Neural cell (in vitro differentiated cells): ENCODE measurements around the gene BPTF. TPM values are rescaled to one million over a fixed set of nuclear protein-coding genes. Genes with fewer than 3 reads are reported as not detected.
A peak's percentile ranks its signal among the peaks of the same experiment; 100 is the strongest.

Experiments used
- H2AFZ ChIP-seq: fragments of 200-600, 300-800 bp; sonication (generic), shearing (Covaris generic); 2 replicates; pipeline ENCODE4 v1.6.0; 2014; ENCODE audit warnings: low read depth, mild to moderate bottlenecking, antibody characterized with exemption, low read length, moderate library complexity
- H3F3A ChIP-seq: fragments of 200-600 bp; shearing (Covaris generic); 2 replicates; pipeline ENCODE4 v1.6.1; 2016; ENCODE audit warnings: mild to moderate bottlenecking, moderate library complexity, mixed read lengths, antibody characterized with exemption, low read length; ENCODE audit not compliant: insufficient read depth, poor library complexity, severe bottlenecking
- H3K27ac ChIP-seq: fragments of 200-600, 300-800 bp; sonication (generic), shearing (Covaris generic); 2 replicates; pipeline ENCODE4 v1.5.1; 2014; ENCODE audit warnings: mild to moderate bottlenecking, low read length, moderate library complexity
- H3K27me3 ChIP-seq: fragments of 300-800, 200-600 bp; sonication (generic), shearing (Covaris generic); 2 replicates; pipeline ENCODE4 v1.6.0; 2014; ENCODE audit warnings: mild to moderate bottlenecking, low read depth, low read length, moderate library complexity; ENCODE audit not compliant: insufficient read depth
- H3K36me3 ChIP-seq: fragments of 300-800, 200-600 bp; sonication (generic), shearing (Covaris generic); 2 replicates; pipeline ENCODE4 v1.5.1; 2014; ENCODE audit warnings: mild to moderate bottlenecking, antibody characterized with exemption, low read length, moderate library complexity; ENCODE audit not compliant: insufficient read depth
- H3K4me2 ChIP-seq: fragments of 300-800, 200-600 bp; sonication (generic), shearing (Covaris generic); 2 replicates; pipeline ENCODE4 v1.6.0; 2014; ENCODE audit warnings: mild to moderate bottlenecking, low read length
- H3K4me3 ChIP-seq: fragments of 300-800, 200-600 bp; sonication (generic), shearing (Covaris generic); 2 replicates; pipeline ENCODE4 v1.5.1; 2014; ENCODE audit warnings: mild to moderate bottlenecking, low read length, moderate library complexity
- H3K79me2 ChIP-seq: fragments of 200-600 bp; shearing (Covaris generic); replicated peaks from 2 replicates; pipeline ENCODE4 v1.6.0; 2014; ENCODE audit warnings: mild to moderate bottlenecking, low read length, moderate library complexity; ENCODE audit not compliant: insufficient read depth
- H3K9ac ChIP-seq: fragments of 300-800, 200-600 bp; sonication (generic), shearing (Covaris generic); 2 replicates; pipeline ENCODE4 v1.6.1; 2016; ENCODE audit warnings: mild to moderate bottlenecking, low read length, mixed read lengths
- H3K9me2 ChIP-seq: fragments of 200-600 bp; shearing (Covaris generic); 2 replicates; pipeline ENCODE4 v1.6.1; 2016; ENCODE audit warnings: mild to moderate bottlenecking, low read length, mixed read lengths; ENCODE audit not compliant: insufficient read depth
- H3K9me3 ChIP-seq: fragments of 200-600, 300-800 bp; sonication (generic), shearing (Covaris generic); 2 replicates; pipeline ENCODE4 v1.6.1; 2016; ENCODE audit warnings: mild to moderate bottlenecking, mixed run types, low read length, moderate library complexity, mixed read lengths
- H4K20me1 ChIP-seq: fragments of 200-600 bp; shearing (Covaris generic); 2 replicates; pipeline ENCODE4 v1.6.1; 2016; ENCODE audit warnings: mild to moderate bottlenecking, mixed run types; ENCODE audit not compliant: insufficient read depth
- CTCF ChIP-seq: fragments of 450-650 bp; IDR thresholded peaks from 2 replicates; pipeline ENCODE4 v1.5.1; 2014; ENCODE audit warnings: antibody characterized with exemption, mild to moderate bottlenecking, moderate library complexity; ENCODE audit not compliant: poor library complexity, severe bottlenecking
- EP300 ChIP-seq: fragments of 450-650 bp; conservative IDR thresholded peaks from 2 replicates; pipeline ENCODE4 v1.6.1; 2014; ENCODE audit warnings: antibody characterized with exemption, mild to moderate bottlenecking, moderate library complexity; ENCODE audit not compliant: poor library complexity, severe bottlenecking
- EZH2 ChIP-seq: fragments of 200-600, 300-800 bp; shearing (Covaris generic), sonication (generic); IDR thresholded peaks from 2 replicates; pipeline ENCODE4 v1.6.1; 2014; ENCODE audit warnings: antibody characterized with exemption, low read length, borderline replicate concordance, mild to moderate bottlenecking; ENCODE audit not compliant: insufficient read depth, poor library complexity, severe bottlenecking
- MXI1 ChIP-seq: fragments of 450-650 bp; conservative IDR thresholded peaks from 2 replicates; pipeline ENCODE4 v1.6.1; 2014; ENCODE audit warnings: antibody characterized with exemption, mild to moderate bottlenecking; ENCODE audit not compliant: poor library complexity, severe bottlenecking
- POLR2AphosphoS5 ChIP-seq: IDR thresholded peaks from 2 replicates; pipeline ENCODE4 v1.6.1; 2012
- RAD21 ChIP-seq: fragments of 450-650 bp; conservative IDR thresholded peaks from 2 replicates; pipeline ENCODE4 v1.6.1; 2014; ENCODE audit warnings: antibody characterized with exemption, mild to moderate bottlenecking, moderate library complexity
- REST ChIP-seq: IDR thresholded peaks from 2 replicates; pipeline ENCODE4 v1.6.1; 2012; ENCODE audit warnings: borderline replicate concordance
- SMC3 ChIP-seq: fragments of 450-650 bp; conservative IDR thresholded peaks from 2 replicates; pipeline ENCODE4 v1.6.1; 2014; ENCODE audit warnings: antibody characterized with exemption, mild to moderate bottlenecking, moderate library complexity; ENCODE audit not compliant: poor library complexity
- TAF1 ChIP-seq: IDR thresholded peaks from 2 replicates; pipeline ENCODE4 v1.6.1; 2012; ENCODE audit warnings: low read depth
- polyA plus RNA-seq: library from polyadenylated mRNA; depleted of rRNA; stranded (reverse); fragments of >200 nt; gene quantifications from 2 replicates; pipeline ENCODE4 v1.2.3, GENCODE V29; 2014

Gene BPTF
- polyA plus RNA-seq, 1 donor from 2014 or later: 46.7 TPM

- Histone ChIP-seq H3K9me2 (no peaks in the 10 kb centered on the region), H3K27me3 (peaks cover 22% of the 10 kb centered on the region), H3K4me2 (peak overlapping the region; percentile 59), H2AFZ (peak overlapping the region; percentile 71), H3K4me3 (peak overlapping the region; percentile 92), H4K20me1 (no peaks in the 10 kb centered on the region), H3F3A (peaks cover 5% of the 10 kb centered on the region), H3K27ac (peak overlapping the region; percentile 84), H3K9me3 (no peaks in the 10 kb centered on the region), H3K79me2 (no peaks in the 10 kb centered on the region), H3K36me3 (no peaks in the 10 kb centered on the region), H3K9ac (peak overlapping the region; percentile 80)
- peak; percentile 42 for TF ChIP-seq SMC3
- peak; percentile 70 for TF ChIP-seq MXI1
- TF ChIP-seq EP300: peak; percentile 23
- no peak for TF ChIP-seq EZH2
- no peak for TF ChIP-seq RAD21
- TF ChIP-seq CTCF: peak; percentile 25
- no peak for TF ChIP-seq TAF1
- TF ChIP-seq REST: no peak
- peak; percentile 46 for TF ChIP-seq POLR2AphosphoS5
Observed at GRCh38 chr17:67993153-67993997, 168.1 kb downstream of the BPTF start.

- peaks cover 5% of the 10 kb centered on the region for H3F3A ChIP-seq
- peak overlapping the region; percentile 84 for H3K27ac ChIP-seq
- H3K36me3 ChIP-seq: no peaks in the 10 kb centered on the region
- H2AFZ ChIP-seq: peak overlapping the region; percentile 71
- no peaks in the 10 kb centered on the region for H3K79me2 ChIP-seq
- no peak for TF ChIP-seq SMC3
- no peak for TF ChIP-seq RAD21
- peak; percentile 38 for TF ChIP-seq REST
- peak; percentile 32 for TF ChIP-seq MXI1
- no peak for TF ChIP-seq TAF1
- TF ChIP-seq EZH2: no peak
- no peak for TF ChIP-seq EP300
- TF ChIP-seq POLR2AphosphoS5: no peak
- H3K9me3 ChIP-seq: no peaks in the 10 kb centered on the region
- no peaks in the 10 kb centered on the region for H3K9me2 ChIP-seq
- peaks cover 22% of the 10 kb centered on the region for H3K27me3 ChIP-seq
- H4K20me1 ChIP-seq: no peaks in the 10 kb centered on the region
- H3K4me2 ChIP-seq: no peak overlapping the region
- H3K4me3 ChIP-seq: peak overlapping the region; percentile 70
- peak overlapping the region; percentile 80 for H3K9ac ChIP-seq
Observed at GRCh38 chr17:67993998-67994361, 168.7 kb downstream of the BPTF start.
